K562 (cell line): ENCODE data around the gene IL1RL2. TPM values are rescaled to one million over a fixed set of nuclear protein-coding genes. Genes with fewer than 3 reads are reported as not detected.

Source experiments
- ATAC-seq: fragments of 200-7000 bp; cut with Tn5 transposase; 3 replicates; pipeline ENCODE4 v1.9.1; 2020; ENCODE audit warnings: moderate library complexity
- BruUV-seq: library from RNA; stranded (reverse); fragments of 400-500 nt; replicated peaks from 2 replicates; lab custom pipeline; 2021; lab: Mats Ljungman, UMichigan
- CTCF ChIA-PET: fragments of 300-600 bp; formaldehyde crosslinking; extraction: SDS; loops from one replicate; lab custom pipeline; 2021; ENCODE audit warnings: low intra/inter-chr PET ratio; lab: Yijun Ruan, JAX
- POLR2A ChIA-PET: fragments of 300-600, 350-650 bp; sonication (Branson Sonifier 250); formaldehyde crosslinking; extraction: SDS; loops from one replicate; lab custom pipeline; 2021; ENCODE audit warnings: antibody characterized with exemption, inconsistent platforms; lab: Yijun Ruan, JAX
- DNase-seq, 4 experiments: peaks; one replicate each; pipeline versions ENCODE4 v3.0.0 to v3.0.0-alpha.2; 2011 to 2018; ENCODE audit warnings: low spot score in 3 of 4, mixed read lengths in 3 of 4; ENCODE audit errors: extremely low read depth in 1 of 4
- FAIRE-seq: peaks from 2 replicates; lab custom pipeline; 2011; peaks lifted over from hg19 to GRCh38; lab: Jason Lieb, UNC
- H2AFZ ChIP-seq: 2 replicates; pipeline ENCODE4 v1.6.0; 2011; ENCODE audit warnings: low read depth, low read length, control low read depth, inconsistent platforms
- H3K27ac ChIP-seq: fragments of 200-600 bp; 3 replicates; pipeline ENCODE4 v1.8.0; 2011; ENCODE audit warnings: low read depth, mild to moderate bottlenecking, control low read depth, inconsistent platforms, low read length, moderate library complexity, mixed read lengths; ENCODE audit errors: extremely low read depth
- H3K27me3 ChIP-seq, 2 experiments: fragments of 300-600 bp in 1 of 2; 2 replicates in 1 of 2; 3 replicates in 1 of 2; pipeline versions ENCODE4 v1.6.0 to v1.8.0; 2011; ENCODE audit warnings: inconsistent platforms in 2 of 2, low read length in 2 of 2, mild to moderate bottlenecking in 1 of 2, mixed read lengths in 1 of 2, moderate library complexity in 1 of 2; ENCODE audit not compliant: control insufficient read depth in 2 of 2, insufficient read depth in 2 of 2
- H3K36me3 ChIP-seq: fragments of 300-600 bp; 3 replicates; pipeline ENCODE4 v1.8.0; 2011; ENCODE audit warnings: mild to moderate bottlenecking, low read length, inconsistent platforms; ENCODE audit not compliant: control insufficient read depth, insufficient read depth
- H3K4me1 ChIP-seq, 2 experiments: fragments of 200-600 bp in 1 of 2; replicated peaks in 1 of 2; 2 replicates in 1 of 2; 3 replicates in 1 of 2; pipeline versions ENCODE4 v1.5.1 to v1.8.0; 2011; ENCODE audit warnings: inconsistent platforms in 2 of 2, low read length in 2 of 2, mild to moderate bottlenecking in 1 of 2, mixed read lengths in 1 of 2, moderate library complexity in 1 of 2; ENCODE audit not compliant: control insufficient read depth in 2 of 2, insufficient read depth in 2 of 2
- H3K4me2 ChIP-seq: 2 replicates; pipeline ENCODE4 v1.6.1; 2011; ENCODE audit warnings: low read length, control low read depth, inconsistent platforms, mixed read lengths; ENCODE audit not compliant: insufficient read depth
- H3K4me3 ChIP-seq: fragments of 200-600 bp; sonication (generic), shearing (Covaris generic); 2 replicates; pipeline ENCODE4 v1.5.1; 2016; ENCODE audit warnings: control low read depth, inconsistent platforms
- H3K79me2 ChIP-seq: fragments of 200-600 bp; 3 replicates; pipeline ENCODE4 v1.8.0; 2011; ENCODE audit warnings: low read length, inconsistent platforms; ENCODE audit not compliant: control insufficient read depth, insufficient read depth
- H3K9ac ChIP-seq, 2 experiments: 2 replicates each; pipeline versions ENCODE4 v1.6.0 to v1.6.1; 2011; ENCODE audit warnings: low read depth in 2 of 2, low read length in 2 of 2, control low read depth in 1 of 2, inconsistent platforms in 1 of 2, mild to moderate bottlenecking in 1 of 2, mixed read lengths in 1 of 2; ENCODE audit not compliant: insufficient read depth in 1 of 2
- H3K9me1 ChIP-seq: one replicate; pipeline ENCODE4 v1.6.0; 2011; ENCODE audit warnings: inconsistent platforms, mild to moderate bottlenecking, low read length, moderate library complexity; ENCODE audit not compliant: control insufficient read depth, insufficient read depth
- H3K9me3 ChIP-seq: replicated peaks from 2 replicates; pipeline ENCODE4 v1.5.1; 2011; ENCODE audit warnings: low read depth, low read length, inconsistent platforms; ENCODE audit not compliant: control insufficient read depth, insufficient read depth
- H4K20me1 ChIP-seq: replicated peaks from 2 replicates; pipeline ENCODE4 v1.6.1; 2011; ENCODE audit warnings: low read length, inconsistent platforms, mixed read lengths; ENCODE audit not compliant: control insufficient read depth, insufficient read depth
- FOSL1 ChIP-seq: fragments of 200-800 bp; sonication (Bioruptor generic); conservative IDR thresholded peaks from 2 replicates; pipeline ENCODE4 v1.6.1; 2016; ENCODE audit warnings: missing genetic modification characterization, missing compliant biosample characterization
- NR4A1 ChIP-seq, 2 experiments: fragments of 250-450 bp in 1 of 2; fragments of 450-650 bp in 1 of 2; sonication (Bioruptor Pico) in 1 of 2; IDR thresholded peaks; 2 replicates each; pipeline versions ENCODE4 v1.4.0 to v1.6.1; 2016 to 2020; ENCODE audit warnings: mild to moderate bottlenecking in 2 of 2, missing compliant biosample characterization in 1 of 2, missing genetic modification characterization in 1 of 2, moderate library complexity in 1 of 2
- RBM34 ChIP-seq: fragments of 200-400 bp; formaldehyde crosslinking; IDR thresholded peaks from 2 replicates; pipeline ENCODE4 v1.6.1; 2018; ENCODE audit warnings: low read length, borderline replicate concordance; ENCODE audit not compliant: insufficient read depth
- ZFP30 ChIP-seq: fragments of 250-450 bp; sonication (Bioruptor Pico); IDR thresholded peaks from 2 replicates; pipeline ENCODE4 v1.8.0; 2022; ENCODE audit warnings: moderate library complexity, mild to moderate bottlenecking, inconsistent platforms, borderline replicate concordance
- WGBS: fragments of 100-300 bp; shearing (Covaris generic); methylation state at CpG from one replicate; pipeline ENCODE4 v1.1.6; 2016; ENCODE audit warnings: low coverage, mixed read lengths; ENCODE audit not compliant: insufficient coverage; ENCODE audit errors: missing lambda C conversion rate; 5-methylcytosine and 5-hydroxymethylcytosine counted together
- in situ Hi-C: fragments of 300-500 bp; cut with MboI; formaldehyde crosslinking; loops from 4 replicates; pipeline ENCODE4 v1.15.0; 2018; ENCODE audit warnings: inconsistent platforms, mixed read lengths
- intact Hi-C: fragments of 100-400 bp; cut with micrococcal nuclease; formaldehyde crosslinking; loops from 2 replicates; pipeline ENCODE4 v1.14.2; 2022
- polyA plus RNA-seq, 8 experiments: library from polyadenylated mRNA; depleted of rRNA in 4 of 8; stranded (reverse) in 5 of 8; unstranded in 3 of 8; fragments of >200 nt; fragmentation: Nextera tagmentation in 2 of 8; fragmentation: Illumina TruSeq in 1 of 8; extraction: Ambion mirVana in 2 of 8; extraction: Trizol in 1 of 8; gene quantifications; 2 replicates each; pipeline versions ENCODE4 v1.2.1 to v1.2.3, GENCODE V29; 2011 to 2014; ENCODE audit warnings: inconsistent platforms in 1 of 8, missing spikeins in 1 of 8
- total RNA-seq, 7 experiments: library from RNA; depleted of rRNA in 6 of 7; stranded (reverse); fragments of >200 nt in 6 of 7; fragmentation: Illumina TruSeq in 2 of 7; extraction: Trizol in 2 of 7; gene quantifications; 2 replicates each; pipeline versions ENCODE4 v1.2.1 to v1.2.3, GENCODE V29; 2011 to 2021; ENCODE audit warnings: low replicate concordance in 1 of 7
- TF ChIP-seq, protein P1 (sequence below): sonication (generic); formaldehyde crosslinking; IDR thresholded peaks from 2 replicates; pipeline ENCODE4 v1.8.0; 2023; ENCODE audit warnings: mild to moderate bottlenecking, missing genetic modification reagents
- TF ChIP-seq, protein P2 (sequence below): fragments of 450-650 bp; formaldehyde crosslinking; IDR thresholded peaks from 2 replicates; pipeline ENCODE4 v1.4.0; 2022; ENCODE audit warnings: missing genetic modification characterization

Gene IL1RL2
- total and polyA plus RNA-seq, 9 of the 15 experiments (the other 6 are each of a cell fraction or from before 2014, with no cell fraction given), result not detected

DNA sequence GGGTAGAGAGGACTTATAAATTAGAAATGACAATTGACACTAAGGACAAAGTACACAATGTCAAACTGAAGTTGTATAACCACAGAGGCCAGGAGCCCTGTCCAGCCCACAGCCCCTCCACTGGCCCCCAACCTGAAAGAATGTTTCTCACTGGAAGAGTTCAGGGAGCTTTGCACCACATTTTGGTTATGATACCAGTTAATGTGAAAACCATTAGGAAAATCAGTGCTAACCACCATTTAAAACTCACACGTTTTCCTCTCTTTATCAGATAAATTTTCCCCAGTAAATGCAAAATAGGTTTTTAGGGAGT lies 6.2 kb upstream of the IL1RL2 start:
- WGBS, result 0% methylated on average over 1 of the region's 1 CpG
- no peak overlapping the region for H2AFZ ChIP-seq
- no peak overlapping the region for H3K4me2 ChIP-seq
- BruUV-seq, result no TSS peak
- H3K27ac ChIP-seq, result no peak overlapping the region
- no peaks in the 10 kb centered on the region for H3K36me3 ChIP-seq
- H4K20me1 ChIP-seq, result no peaks in the 10 kb centered on the region
- ChIA-PET CTCF (no interaction called here), POLR2A (no interaction called here)
- H3K9me3 ChIP-seq, result no peaks in the 10 kb centered on the region
- TF ChIP-seq RBM34, result no peak
- TF ChIP-seq, protein P1, sequence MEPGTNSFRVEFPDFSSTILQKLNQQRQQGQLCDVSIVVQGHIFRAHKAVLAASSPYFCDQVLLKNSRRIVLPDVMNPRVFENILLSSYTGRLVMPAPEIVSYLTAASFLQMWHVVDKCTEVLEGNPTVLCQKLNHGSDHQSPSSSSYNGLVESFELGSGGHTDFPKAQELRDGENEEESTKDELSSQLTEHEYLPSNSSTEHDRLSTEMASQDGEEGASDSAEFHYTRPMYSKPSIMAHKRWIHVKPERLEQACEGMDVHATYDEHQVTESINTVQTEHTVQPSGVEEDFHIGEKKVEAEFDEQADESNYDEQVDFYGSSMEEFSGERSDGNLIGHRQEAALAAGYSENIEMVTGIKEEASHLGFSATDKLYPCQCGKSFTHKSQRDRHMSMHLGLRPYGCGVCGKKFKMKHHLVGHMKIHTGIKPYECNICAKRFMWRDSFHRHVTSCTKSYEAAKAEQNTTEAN (CRISPR knock-in tag), result no peak
- TF ChIP-seq ZFP30 (CRISPR knock-in tag), result no peak
- no peak for TF ChIP-seq FOSL1 (tag)
- TF ChIP-seq NR4A1 (CRISPR knock-in tag; IDR thresholded peaks at IDR 0.05), result no peak
- no peak for TF ChIP-seq NR4A1 (tag; IDR thresholded peaks at IDR 0.05)
- TF ChIP-seq, protein P2, sequence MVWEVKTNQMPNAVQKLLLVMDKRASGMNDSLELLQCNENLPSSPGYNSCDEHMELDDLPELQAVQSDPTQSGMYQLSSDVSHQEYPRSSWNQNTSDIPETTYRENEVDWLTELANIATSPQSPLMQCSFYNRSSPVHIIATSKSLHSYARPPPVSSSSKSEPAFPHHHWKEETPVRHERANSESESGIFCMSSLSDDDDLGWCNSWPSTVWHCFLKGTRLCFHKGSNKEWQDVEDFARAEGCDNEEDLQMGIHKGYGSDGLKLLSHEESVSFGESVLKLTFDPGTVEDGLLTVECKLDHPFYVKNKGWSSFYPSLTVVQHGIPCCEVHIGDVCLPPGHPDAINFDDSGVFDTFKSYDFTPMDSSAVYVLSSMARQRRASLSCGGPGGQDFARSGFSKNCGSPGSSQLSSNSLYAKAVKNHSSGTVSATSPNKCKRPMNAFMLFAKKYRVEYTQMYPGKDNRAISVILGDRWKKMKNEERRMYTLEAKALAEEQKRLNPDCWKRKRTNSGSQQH (CRISPR knock-in tag), result no peak
- TF ChIP-seq, all 486 proteins: peak for 0
- ATAC-seq, result no peak
- DNase-seq, result no peak
- no peak overlapping the region for H3K4me3 ChIP-seq
- no peaks in the 10 kb centered on the region for H3K79me2 ChIP-seq
- no peak for FAIRE-seq
- no peaks in the 10 kb centered on the region for H3K9me1 ChIP-seq
- intact Hi-C loops, result no loop called here
- H3K9ac ChIP-seq, result no peak overlapping the region
- H3K27me3 ChIP-seq, result no peaks in the 10 kb centered on the region
- H3K4me1 ChIP-seq, result no peaks in the 10 kb centered on the region
- in situ Hi-C loops, result no loop called here
